ENCODE results near the gene MFAP3L.

Gene MFAP3L

GRCh38 chr4:170017252-170017651 is 8.9 kb downstream of the MFAP3L start:
- no peak for DNase-seq (ENCODE audit: low read depth)

- DNase-seq (ENCODE audit: low read depth), result no peak
These were observed 10.9 kb downstream of the MFAP3L start for GRCh38 chr4:170015285-170015684.

GRCh38 chr4:170014359-170015011 is 11.7 kb downstream of the MFAP3L start:
- DNase-seq (ENCODE audit: low read depth), result no peak

- no peak for DNase-seq (ENCODE audit: low read depth)
These were observed 13.6 kb downstream of the MFAP3L start for GRCh38 chr4:170012629-170012958.

GRCh38 chr4:170011921-170012628 is 14.1 kb downstream of the MFAP3L start:
- no peak for DNase-seq (ENCODE audit: low read depth)

DNA sequence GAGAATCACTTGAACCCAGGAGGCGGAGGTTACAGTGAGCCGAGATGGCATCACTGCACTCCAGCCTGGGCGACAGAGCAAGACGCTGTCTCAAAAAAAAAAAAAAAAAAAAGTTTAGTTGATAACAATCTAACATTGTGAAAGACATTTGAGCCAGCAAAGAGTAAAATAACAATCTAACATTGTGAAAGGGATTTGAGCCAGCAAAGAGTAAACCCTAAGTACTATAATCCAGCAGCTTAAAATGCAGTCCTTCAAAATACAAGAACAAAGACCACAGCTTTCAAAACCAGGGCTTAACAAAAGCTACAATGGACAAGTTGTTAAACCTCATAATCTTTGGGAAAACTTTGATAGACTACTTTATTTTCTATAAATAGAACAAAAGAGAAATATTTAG is 16.9 kb downstream of the MFAP3L start:
- DNase-seq (ENCODE audit: low read depth), result no peak

DNA sequence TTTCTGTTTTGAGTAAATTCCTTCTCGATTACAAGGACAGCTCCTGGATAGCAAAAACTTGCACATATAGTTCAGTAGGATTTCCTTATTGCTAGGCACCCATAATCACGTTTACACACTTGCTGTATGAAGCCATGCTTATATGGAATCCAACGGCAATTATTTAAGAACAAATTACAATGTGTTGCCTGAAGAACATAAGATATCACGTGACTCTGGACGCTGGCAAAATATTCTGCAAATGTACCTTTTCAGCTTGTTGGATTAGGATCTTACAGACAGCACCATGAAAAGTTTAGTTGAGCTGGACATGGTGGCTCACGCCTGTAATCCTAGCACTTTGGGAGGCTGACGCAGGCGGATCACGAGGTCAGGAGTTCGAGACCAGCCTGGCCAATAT is 17.4 kb downstream of the MFAP3L start:
- no peak for DNase-seq (ENCODE audit: low read depth)

DNA sequence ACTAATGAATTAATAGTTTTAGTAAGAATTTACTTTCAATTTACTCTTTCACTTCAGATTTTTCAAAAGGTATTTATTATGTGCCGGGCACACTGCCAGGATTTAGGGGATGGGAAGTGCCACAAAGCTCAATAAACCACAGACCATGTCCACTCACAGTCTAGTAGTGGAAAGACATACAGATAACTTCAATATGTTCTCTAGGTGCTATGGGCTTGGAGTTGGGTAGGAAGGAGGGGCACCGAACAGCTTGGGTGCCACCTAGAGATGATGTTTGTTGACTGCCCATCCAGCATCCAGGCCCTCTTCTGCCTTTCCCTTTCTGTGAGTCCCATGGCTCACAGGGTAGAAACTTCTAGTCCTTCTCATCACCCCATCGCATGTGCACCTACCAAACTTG is 17.8 kb downstream of the MFAP3L start:
- DNase-seq (ENCODE audit: low read depth), result no peak

DNA sequence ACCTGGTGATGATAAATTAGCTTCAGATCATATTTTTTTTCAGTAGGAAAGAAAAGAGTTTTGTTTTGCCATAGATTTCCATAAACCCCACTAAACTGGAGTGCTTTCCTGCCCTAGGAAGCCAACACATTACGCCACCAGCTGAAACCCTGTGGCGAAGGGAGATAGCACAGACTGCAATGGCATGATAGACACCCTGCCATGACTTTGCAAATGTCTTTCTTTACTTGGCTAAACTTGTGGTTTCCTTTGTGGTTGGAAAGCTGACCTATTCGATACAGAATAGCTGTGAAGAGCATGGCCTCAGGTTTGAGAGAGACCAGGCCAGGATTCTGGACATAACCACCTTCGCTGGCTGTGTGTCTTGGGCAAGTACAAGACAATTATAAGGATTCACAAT is 19.1 kb downstream of the MFAP3L start:
- no peak for DNase-seq (ENCODE audit: low read depth)

DNA sequence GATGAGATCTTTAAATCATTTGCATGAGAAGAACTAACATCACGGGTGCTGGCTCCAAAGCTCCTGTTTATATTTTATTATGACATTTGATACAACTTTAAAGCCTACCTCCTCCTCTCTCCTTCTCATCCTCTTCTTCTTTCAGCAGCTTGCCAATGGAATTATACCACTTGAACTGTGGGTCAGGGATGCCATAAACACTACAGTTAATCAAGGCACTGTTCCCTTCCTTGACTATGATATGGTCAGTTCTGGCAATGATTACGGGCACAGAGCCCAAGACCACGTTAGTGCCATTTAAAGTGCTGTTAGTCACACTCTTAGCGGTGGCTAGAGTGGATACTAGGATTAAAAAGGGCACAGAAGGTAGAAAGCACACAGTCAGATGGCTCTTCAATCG is 20.7 kb downstream of the MFAP3L start:
- DNase-seq (ENCODE audit: low read depth), result no peak

- DNase-seq (ENCODE audit: low read depth), result no peak
These were observed 21.4 kb downstream of the MFAP3L start for GRCh38 chr4:170004651-170005295.

DNA sequence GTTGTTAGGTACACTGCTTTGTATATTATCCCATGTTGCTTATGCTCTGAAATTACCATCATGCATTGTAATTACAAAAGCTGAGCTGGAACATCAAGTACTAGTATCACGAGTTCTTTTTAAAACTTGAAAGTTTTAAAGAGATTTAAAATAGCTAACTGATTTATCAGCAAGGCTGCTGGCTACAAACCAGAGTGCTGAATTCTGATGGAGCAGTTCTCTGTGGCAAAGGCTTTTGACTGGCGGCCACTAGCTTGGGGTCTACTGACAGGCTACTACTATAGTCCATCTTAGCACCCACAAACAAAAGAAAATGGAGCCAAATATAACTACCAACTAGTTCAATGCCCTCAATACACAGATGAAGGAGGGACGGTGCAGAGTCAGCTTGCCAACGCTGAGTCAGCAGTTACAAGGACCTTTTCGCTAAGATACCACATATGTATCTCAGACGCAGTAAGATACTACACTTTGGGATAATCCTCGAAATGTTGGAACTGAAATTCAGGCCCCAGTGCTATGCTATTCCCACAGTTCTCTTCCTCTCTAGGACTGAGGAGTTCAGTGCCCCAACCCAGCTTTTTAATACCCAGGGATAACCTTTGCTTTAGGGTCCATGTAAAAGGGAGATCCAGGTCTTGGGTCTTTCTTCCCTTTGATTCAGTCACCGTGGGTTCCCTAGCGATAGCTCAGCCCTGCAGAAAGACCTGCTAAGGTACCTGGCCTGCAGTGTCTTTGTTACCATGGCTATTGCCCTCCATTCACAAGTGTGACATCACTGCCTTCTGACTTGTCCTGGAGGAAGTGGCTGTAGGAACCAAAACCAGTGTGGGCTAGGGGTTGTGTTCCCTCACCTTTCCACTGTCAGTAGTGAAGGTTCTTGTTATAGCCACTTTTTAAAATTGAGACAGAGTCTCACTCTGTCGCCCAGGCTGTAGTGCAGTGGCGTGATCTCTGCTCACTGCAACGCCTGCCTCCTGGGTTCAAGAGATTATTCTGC is 22.8 kb downstream of the MFAP3L start:
- DNase-seq (ENCODE audit: low read depth), result no peak

GRCh38 chr4:170001745-170002267 is 24.4 kb downstream of the MFAP3L start:
- DNase-seq (ENCODE audit: low read depth), result no peak

DNA sequence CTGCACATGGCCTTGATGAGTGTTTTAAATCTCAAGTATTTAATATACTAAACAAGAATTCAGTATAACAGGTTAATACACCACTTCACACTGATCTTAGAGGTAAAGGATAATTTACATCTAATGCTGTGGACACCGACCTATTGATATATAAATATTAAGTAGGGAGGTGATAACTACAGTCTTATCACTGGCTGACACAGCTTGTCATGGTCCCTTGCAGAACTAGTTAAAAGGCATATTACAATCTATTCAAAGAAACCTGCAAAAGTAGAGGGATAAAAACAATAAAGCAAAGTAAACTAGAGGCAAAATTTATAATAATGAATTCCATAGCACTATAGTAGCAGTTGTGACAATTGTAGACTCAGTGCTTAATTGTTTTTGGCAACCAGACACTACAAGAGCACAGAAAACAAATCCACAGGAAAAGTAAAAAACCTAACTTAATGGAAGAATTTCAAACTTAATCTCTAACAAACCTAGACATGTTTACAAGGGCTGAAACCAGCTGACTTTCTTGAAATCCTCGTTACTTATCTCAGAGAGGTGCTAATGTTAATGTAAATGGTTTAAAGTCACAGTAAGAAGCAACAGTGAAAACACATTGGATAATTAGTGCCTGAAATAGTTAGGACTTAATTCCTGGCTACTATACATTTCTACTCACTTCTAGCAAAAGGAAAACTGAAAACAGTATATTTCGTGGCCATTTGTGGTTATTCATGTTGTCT is 25.0 kb downstream of the MFAP3L start:
- DNase-seq (ENCODE audit: low read depth), result no peak

DNA sequence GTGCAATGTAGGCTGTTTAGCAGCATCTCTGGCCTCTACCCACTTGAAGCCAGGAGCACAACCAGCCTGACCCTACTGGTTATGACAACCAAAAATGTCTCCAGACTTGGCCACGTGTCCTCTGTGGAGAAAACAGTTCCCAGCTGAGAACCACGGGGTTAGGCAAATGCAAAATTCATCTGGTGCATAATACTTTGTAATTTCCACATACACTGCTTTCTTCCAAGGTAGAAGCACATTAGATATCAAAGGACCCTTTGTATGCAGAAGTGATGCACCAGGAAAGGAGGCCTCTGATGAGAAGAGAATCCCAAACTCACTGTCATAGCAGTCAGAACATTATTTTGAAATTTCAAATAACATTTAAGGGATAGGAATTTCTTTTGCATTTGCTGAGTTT is 26.3 kb downstream of the MFAP3L start:
- no peak for DNase-seq (ENCODE audit: low read depth)

GRCh38 chr4:169998981-169999380 is 27.2 kb downstream of the MFAP3L start:
- no peak for DNase-seq (ENCODE audit: low read depth)

- DNase-seq (ENCODE audit: low read depth), result no peak
These were observed 29.6 kb downstream of the MFAP3L start for GRCh38 chr4:169996379-169997240.

- no peak for DNase-seq (ENCODE audit: low read depth)
These were observed 32.7 kb downstream of the MFAP3L start for GRCh38 chr4:169993531-169993930.

DNA sequence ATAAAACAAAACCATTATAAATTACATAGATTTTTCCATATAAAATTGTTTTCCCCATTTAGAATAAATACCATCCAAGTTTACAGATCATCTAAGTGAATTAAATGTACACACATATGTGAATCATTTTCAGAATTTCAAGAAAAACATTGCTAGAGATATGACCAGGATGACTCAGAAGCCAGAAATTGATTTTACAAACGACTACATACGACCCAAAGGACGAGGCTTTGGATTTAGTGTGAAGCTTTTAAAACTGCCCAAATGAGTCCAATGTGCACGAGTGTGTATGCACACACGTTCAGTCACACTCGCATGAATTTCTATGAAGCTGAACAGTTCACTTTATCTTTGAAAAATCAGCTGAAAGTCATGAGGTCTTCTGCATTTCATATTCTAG is 37.9 kb downstream of the MFAP3L start:
- DNase-seq (ENCODE audit: low read depth), result no peak

All from T follicular helper cell (primary cell).